ENCODE measurements around the gene ELFN1.

DNA sequence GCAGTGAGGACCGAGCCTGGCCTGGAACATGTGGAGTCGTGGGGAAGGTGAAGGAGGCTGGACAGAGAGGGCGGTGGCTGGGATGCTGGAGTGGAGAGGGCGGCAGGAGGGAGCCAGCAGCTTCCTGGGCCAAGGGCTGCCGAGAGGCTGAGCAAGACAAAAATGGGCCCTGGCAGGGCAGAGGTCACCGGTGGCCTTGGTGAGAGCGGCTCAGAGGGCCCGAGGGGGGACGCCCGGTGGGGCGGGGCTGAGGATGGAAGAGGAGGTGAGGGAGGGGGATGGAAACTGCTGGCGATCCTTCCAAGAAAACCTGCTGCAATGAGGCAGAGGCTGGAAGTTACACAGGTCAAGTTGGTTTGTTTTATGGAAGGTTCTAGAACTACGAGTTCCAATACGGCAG, 69.5 kb downstream of the ELFN1 start:
- TF ChIP-seq, protein P1, sequence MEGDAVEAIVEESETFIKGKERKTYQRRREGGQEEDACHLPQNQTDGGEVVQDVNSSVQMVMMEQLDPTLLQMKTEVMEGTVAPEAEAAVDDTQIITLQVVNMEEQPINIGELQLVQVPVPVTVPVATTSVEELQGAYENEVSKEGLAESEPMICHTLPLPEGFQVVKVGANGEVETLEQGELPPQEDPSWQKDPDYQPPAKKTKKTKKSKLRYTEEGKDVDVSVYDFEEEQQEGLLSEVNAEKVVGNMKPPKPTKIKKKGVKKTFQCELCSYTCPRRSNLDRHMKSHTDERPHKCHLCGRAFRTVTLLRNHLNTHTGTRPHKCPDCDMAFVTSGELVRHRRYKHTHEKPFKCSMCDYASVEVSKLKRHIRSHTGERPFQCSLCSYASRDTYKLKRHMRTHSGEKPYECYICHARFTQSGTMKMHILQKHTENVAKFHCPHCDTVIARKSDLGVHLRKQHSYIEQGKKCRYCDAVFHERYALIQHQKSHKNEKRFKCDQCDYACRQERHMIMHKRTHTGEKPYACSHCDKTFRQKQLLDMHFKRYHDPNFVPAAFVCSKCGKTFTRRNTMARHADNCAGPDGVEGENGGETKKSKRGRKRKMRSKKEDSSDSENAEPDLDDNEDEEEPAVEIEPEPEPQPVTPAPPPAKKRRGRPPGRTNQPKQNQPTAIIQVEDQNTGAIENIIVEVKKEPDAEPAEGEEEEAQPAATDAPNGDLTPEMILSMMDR (IDR thresholded peaks at IDR 0.05), result no peak
- TF ChIP-seq POLR2A (IDR thresholded peaks at IDR 0.05) (no peak), POLR2AphosphoS5 (IDR thresholded peaks at IDR 0.05; ENCODE audit: insufficient read depth in 1 of 2, low read depth in 1 of 2) (no peak)
